KOPT-K1 (cell line): ENCODE data around the gene TOB2.
"Not testable (repeated sequence)": the region's sequence is repeated elsewhere in the genome, so short reads cannot be mapped to it uniquely, and the experiment has no call there.

ENCODE experiments used
- H3K27ac ChIP-seq: fragments of 200-600 bp; sonication (generic); 2 replicates; pipeline ENCODE4 v1.5.1; 2016; ENCODE audit warnings: antibody characterized with exemption, mild to moderate bottlenecking, low read depth, low read length; ENCODE audit not compliant: poor library complexity, severe bottlenecking
- H3K36me3 ChIP-seq: fragments of 200-600 bp; sonication (generic); 2 replicates; pipeline ENCODE4 v1.5.1; 2017; ENCODE audit warnings: antibody characterized with exemption, mild to moderate bottlenecking, low read length, moderate library complexity; ENCODE audit not compliant: insufficient read depth
- H3K9me3 ChIP-seq: fragments of 200-600 bp; sonication (generic); 2 replicates; pipeline ENCODE4 v1.5.1; 2017; ENCODE audit warnings: antibody characterized with exemption, low read length, mild to moderate bottlenecking; ENCODE audit not compliant: insufficient read depth, poor library complexity, severe bottlenecking

The TOB2 gene

DNA sequence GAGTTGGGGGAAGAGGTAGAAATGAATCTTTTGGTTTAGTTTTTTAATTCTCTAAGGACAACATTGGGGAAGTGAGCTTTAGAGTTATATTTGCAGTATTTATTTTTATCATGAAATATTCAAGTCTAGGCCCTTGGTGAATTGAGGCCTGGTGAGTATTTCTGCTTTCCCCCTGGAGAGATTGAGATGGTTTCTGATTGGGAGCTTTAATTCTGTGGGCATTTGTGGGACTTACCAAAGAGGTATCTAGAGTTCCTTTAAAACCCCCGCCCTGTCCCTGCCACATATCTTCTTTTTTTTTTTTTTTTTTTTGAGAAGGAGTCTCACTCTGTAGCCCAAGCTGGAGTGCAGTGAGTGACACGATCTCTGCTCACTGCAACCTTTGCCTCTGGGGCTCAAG lies 31.9 kb upstream of the TOB2 start:
- no peak overlapping the region for H3K27ac ChIP-seq
- no peaks in the 10 kb centered on the region for H3K9me3 ChIP-seq
- H3K36me3 ChIP-seq, result peaks cover 14% of the 10 kb centered on the region; the same call in 1 of the 2 replicates

DNA sequence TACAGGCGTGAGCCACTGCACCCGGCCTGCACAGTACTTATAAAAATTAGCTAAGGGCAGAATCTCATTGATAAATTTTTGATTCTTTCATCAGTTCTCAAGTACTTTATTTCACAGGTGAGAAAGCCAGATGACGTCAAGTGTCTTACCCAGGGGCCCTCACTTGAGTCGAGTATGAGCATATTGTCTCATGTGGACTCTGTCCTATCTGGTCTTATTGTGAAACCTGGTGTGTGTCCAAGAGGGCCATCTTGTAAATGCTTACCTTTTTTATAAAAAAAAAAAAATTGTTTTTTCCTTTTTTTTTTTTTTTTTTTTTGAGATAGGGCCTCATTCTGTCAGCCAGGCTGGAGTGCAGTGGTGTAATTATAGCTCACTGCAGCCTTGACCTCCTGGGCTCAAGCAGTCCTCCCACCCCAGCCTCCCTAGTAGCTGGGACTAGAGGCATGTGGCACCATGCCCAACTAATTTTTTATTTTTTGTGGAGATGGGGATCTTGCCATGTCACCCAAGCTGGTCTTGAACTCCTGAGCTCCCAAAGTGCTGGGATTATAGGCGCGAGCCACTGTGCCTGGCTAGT lies 28.4 kb upstream of the TOB2 start:
- no peak overlapping the region for H3K27ac ChIP-seq
- H3K9me3 ChIP-seq, result no peaks in the 10 kb centered on the region
- peaks cover 34% of the 10 kb centered on the region for H3K36me3 ChIP-seq

DNA sequence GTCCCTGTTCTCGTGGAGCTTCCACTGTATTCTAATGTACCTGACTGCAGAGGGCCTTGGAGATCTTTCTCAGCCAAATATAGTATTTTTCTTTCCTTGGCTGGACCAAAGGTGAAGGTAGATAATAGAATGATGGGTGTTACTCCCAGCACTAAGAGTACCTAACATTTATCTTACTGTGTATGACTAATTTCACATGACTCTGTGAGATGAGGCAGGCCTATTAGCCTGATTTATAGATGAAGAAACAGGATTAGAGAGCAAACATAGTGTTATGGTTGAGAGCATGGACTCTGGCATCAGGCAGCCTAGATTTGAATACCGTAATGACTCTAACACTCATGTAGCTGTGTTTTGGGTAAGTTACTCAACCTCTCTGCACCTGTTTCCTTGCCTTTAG lies 25.0 kb upstream of the TOB2 start:
- Histone ChIP-seq H3K27ac (no peak overlapping the region), H3K9me3 (no peaks in the 10 kb centered on the region), H3K36me3 (peaks cover 40% of the 10 kb centered on the region)

DNA sequence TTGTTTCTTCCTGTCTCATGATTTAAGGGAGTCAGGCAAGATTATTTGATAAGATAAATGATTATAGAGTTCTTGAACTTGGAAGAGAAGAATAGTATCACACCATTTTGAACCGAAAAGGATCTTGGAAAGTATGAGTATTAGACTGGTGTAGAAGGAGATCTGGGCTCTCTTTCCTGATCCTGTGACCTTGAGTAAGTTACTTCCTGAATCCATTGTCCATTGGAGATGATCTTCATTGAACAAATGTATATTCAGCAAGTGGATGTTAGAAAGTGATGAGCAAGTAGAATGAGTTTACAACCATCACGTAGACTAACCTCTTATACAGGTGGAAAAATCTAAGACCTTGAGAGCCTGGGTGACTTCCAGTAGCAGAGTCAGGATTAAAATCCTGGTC lies 24.3 kb upstream of the TOB2 start:
- peaks cover 47% of the 10 kb centered on the region for H3K36me3 ChIP-seq

DNA sequence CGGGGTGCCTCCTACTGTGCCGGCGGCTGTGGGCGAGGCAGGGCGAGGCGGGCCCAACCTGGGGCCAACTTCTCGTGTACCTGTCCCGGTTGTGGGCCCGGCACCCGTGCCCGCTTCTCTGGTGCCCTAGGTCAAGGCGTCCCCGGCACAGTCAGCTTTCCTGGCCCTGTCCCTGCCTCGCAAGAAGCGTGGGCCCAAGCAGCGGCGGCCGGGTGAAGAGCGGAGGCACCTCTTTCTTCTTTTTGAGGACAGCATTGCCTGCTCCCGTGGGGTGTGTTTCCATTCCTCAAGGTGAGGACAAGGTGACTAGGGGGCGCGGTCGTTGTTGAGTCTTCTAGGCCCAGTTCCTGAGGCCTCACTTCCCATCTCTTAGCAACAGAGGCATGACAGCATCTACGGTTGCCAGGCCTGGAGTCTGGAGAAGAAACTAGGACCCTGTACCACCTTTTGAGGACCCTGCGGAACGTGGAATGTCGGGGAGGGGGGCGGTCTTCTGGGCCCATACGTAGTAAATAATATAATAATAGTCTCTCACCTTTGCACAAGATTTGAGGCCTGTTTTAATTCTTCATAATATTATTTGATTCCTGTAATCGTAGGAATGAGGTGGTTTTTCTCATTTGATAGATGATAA lies 22.7 kb upstream of the TOB2 start:
- Histone ChIP-seq H3K36me3 (peaks cover 56% of the 10 kb centered on the region), H3K9me3 (no peaks in the 10 kb centered on the region), H3K27ac (peak overlapping the region; percentile 90)

More for the DNA sequence above, 24.3 kb upstream of the TOB2 start:
- H3K9me3 ChIP-seq, result no peaks in the 10 kb centered on the region
- no peak overlapping the region for H3K27ac ChIP-seq

DNA sequence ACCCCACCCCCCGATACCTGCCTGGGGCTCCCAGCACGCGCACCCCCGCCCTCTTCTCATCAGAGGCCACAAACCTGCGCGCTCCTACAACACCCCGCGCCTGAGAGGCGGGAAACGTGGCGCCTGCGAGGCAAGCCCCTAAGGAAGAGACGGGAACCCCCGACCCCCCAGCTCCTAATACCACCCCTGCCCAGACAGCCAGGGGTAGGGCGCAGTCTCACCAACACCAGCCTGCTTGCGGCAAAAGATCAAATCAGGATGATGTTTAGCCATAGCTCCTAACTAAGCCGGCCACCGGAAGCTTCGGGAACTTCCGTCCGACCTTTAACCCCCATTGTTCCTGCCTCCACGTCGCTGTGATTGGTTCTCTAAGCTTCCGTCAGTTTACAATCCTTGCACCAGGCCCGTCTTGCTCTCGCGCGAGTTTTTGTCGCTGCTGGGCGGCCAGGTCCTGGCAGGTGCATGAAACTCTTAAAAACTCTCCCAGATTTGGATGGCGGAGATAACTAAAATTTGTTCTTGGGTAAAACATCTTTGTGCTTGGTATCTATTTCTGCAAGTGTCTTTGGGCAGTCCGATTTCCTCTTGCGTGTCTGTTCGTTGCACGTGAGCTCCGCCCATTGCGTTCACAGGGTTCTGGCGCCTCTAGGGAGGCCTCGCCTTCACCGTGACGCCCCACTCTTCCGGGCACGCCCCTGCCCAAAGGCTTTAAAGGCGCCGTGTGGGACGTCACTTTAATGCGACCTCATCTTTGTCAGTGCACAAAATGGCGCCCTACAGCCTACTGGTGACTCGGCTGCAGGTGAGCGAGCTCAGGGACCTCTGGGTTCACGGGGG lies 22.0 kb upstream of the TOB2 start, which contains the start of the genes ACO2 and PHF5A:
ACO2 (plus strand) TSS at position 737 of the 837 bp plus-strand sequence; CDS start at position 767, 30 bp downstream.
PHF5A (minus strand) TSS at position 312 of the 837 bp plus-strand sequence; CDS start at position 273, 39 bp downstream.
- H3K27ac ChIP-seq, result peak within 1 kb of the TSS; percentile 90
- peaks cover 63% of the 10 kb centered on the region for H3K36me3 ChIP-seq
- no peaks in the 10 kb centered on the region for H3K9me3 ChIP-seq

DNA sequence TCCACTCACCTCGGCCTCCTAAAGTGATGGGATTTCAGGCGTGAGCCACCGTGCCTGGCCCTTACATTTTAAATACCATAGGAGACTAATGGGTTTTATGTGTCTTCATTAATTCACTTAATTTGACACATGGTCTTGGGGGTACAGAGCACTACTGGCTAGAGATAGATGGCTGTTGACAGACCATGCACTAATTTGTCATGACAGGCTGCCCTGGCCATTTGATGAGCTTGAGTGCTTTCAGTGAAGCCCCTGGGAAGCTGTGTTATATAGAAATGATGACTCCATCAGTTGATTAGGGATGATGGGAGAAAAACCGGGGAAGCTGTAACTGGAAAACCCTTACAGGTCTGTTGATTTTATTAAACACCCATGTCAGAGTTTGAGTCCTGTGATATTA lies 15.3 kb upstream of the TOB2 start:
- no peaks in the 10 kb centered on the region for H3K9me3 ChIP-seq
- no peak overlapping the region for H3K27ac ChIP-seq
- peaks cover 100% of the 10 kb centered on the region for H3K36me3 ChIP-seq

DNA sequence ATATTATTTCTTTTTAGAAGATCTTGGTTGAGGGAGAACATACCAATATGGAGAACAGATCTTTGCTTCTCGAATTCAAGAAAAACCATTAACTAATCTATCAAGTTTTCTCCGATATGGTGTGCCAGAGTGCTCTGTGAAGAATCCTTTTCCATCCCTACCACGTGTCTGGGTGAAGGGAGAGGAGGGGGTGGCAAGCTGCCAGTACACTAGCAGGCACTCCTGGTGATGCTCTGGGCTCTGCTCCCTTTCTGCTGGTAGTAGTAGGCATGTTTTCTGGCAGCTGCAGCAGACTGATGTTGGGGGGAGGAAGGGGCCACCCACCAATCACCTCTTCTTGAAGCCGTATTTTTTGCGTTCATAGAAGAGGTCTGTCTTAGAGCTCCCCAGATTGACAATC lies 13.5 kb upstream of the TOB2 start:
- not testable (repeated sequence) for H3K27ac ChIP-seq, H3K9me3 ChIP-seq
- peaks cover 89% of the 10 kb centered on the region for H3K36me3 ChIP-seq

DNA sequence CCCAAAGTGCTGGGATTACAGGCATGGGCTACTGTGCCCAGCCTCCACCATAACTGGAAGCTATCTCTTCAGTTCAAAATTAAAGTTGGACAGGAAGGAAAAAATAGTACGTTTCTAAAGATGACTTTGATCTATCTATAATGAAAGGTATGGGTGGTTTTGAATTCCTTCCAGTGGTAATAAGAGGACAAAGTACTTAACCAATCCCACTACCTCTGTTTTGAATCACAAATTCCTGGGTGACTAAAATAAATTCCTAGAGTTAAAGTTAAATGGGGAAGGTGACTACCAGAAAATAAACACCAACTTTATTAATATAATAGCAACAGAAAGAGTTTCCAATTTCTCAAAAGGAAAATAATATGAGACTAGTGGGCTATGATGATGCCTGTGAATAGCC lies 12.8 kb upstream of the TOB2 start:
- H3K9me3 ChIP-seq, result no peaks in the 10 kb centered on the region
- H3K27ac ChIP-seq, result no peak overlapping the region
- H3K36me3 ChIP-seq, result peaks cover 83% of the 10 kb centered on the region

DNA sequence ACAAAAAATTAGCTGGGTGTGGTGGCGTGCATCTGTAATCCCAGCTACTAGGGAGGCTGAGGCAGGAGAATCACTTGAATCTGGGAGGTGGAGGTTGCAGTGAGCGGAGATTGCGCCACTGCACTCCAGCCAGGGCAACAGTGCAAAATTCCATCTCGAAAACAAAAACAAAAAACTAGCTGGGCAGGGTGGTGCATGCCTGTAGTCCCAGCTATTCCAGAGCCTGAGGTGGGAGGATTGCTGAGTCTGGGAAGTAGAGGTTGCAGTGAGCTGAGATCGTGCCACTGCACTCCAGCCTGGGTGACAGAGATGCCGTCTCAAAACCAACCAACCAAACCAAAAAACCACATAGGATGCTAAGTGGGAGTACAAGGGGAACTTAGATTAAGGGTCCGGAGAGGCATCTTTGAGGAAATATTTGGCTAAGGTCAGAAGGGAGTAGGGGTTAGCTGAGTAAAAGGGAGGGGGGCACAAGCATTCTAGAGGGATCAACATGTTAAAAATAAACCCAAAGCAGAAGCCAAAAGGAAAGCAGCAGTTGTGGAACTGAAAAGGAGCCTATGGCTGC lies 11.6 kb upstream of the TOB2 start:
- Histone ChIP-seq H3K27ac (no peak overlapping the region), H3K9me3 (no peaks in the 10 kb centered on the region), H3K36me3 (peaks cover 71% of the 10 kb centered on the region)

DNA sequence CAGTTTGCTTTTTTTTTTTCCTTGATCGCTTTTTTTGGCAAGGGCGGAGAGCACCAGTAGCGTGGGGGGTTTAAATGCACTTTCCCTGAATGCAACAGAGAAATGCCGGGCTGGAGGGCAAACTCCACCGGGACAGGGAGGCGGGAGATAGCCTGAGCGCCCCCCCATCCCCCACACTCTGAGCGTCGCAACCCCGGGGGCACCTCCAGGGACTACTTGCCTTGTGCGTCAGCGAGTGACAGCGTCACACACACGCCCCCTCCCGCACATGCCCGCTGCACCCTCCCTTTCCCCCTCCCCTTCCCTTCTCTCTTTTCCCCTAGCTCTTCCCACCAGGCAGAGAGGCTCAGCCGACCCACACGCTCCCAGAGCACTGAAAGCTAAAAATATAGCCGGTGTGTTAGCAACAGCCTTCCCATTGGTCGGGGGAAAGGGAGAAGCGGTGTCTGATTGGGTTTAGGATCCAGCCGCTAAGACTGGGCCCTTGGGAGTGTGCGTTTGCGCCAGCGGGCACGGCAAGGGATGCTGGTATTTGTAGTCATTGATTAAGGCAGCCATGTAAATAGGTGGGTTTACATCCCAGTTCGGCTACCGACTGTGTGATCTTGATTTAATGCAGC lies 1.7 kb upstream of the TOB2 start:
- H3K9me3 ChIP-seq, result no peaks in the 10 kb centered on the region
- no peaks in the 10 kb centered on the region; the same call in 1 of the 2 replicates for H3K36me3 ChIP-seq
- peak overlapping the region; percentile 94 for H3K27ac ChIP-seq

DNA sequence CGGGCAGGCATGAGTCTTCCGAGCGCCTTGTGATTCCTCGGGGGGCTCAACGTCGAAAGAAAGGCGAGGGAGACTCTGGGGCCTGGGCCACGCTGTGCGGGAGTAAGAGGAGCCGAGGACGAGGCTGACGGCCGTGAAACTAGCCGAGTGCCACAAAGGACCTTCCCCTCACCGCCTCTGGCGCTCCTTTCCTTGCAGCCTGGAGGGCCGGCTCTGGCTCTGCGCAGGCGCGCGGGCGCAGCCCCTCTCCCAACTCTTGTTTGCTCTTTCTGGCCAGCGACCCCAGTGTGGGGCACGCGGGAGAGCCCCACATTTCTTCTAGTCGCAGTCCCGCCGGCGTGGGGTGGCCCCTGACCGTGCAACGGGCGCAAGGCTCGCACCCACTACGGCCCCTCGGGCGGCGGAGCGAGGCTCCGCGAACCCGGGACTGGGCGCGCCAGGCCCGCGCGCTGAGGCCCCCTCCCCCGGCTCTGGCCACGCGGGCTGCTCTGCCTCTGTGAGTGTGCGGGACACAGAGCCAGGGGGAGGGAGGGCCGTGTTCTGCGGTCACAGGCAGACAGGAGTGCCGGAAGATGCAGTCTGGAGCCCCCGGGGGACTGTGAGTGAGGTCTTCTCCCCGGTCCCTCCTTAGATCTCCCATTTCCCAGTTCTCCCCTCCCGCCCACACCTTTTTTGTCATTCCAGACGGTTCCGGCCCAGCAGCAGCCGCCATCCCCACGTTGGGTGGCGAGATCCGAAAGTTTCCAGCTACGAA lies 1.0 kb upstream of the TOB2 start:
- Histone ChIP-seq H3K27ac (peak overlapping the region; percentile 94), H3K9me3 (no peaks in the 10 kb centered on the region), H3K36me3 (no peaks in the 10 kb centered on the region; the same call in 1 of the 2 replicates)

DNA sequence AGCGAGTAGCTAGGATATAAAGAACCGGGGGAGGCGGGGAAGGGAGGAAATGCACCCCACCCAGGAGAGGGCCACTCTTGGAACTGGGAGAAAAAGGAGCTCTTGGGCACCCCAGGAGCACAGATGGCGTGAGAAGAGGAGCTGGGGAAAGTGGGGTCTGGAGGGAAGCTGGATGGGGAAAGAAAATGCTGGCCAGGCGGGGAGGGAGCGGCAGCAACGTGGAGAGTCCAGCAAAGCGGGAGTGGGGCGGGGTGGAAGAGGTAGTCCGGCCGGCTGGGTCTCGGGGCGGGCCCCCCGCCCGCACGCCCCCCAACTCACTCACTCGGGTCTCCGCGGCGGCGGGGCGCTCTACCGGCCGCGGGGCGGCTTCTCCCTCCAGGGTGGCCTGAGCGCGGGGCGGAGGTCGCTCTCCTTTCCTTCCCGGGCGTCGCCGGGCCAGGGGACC lies 522 bp downstream of the TOB2 start:
- Histone ChIP-seq H3K36me3 (peaks cover 4% of the 10 kb centered on the region), H3K27ac (peak overlapping the region; percentile 94)

More for the DNA sequence above, 522 bp downstream of the TOB2 start:
- no peaks in the 10 kb centered on the region for H3K9me3 ChIP-seq
